ENCODE results near the gene MFN2.

Gene MFN2

DNA sequence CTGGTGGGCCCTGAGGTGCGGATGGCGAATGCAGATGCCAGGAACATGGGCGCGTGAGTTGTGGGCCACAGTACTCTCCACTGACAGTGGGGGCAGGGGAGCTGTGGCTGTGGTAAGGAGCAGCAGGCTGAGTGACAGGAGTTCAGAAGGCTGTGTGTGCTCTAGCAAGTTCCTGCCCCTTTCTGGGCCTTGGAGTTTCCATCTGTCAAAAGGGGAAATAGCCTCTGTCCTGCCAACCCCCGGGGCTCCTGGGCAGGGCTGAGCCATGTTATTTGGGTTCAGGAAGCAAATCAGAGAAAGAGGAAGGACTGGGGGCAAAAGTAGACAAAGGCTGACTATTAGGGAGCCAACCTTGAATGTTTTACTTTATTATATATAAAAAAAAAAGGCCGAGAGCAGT lies 19.5 kb upstream of the MFN2 start:
- peak; percentile 9 for DNase-seq

DNA sequence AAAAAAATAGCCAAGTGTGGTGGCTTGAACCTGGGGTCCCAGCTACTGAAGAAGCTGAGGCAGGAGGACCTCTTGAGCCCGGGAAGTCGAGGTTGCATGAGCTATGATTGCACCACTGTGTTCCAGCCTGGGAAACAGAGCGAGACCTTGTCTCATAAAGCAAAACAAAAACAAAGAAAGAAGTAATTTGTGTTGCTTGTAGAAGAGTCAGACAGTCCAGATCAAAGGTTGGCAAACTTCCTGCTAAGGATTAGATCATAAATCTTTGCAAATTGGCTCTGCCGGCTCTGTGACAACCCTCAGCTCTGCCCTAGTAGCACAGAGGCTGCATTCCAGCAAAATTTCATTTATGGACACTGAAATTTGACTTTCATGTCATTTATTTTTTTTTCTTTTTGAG lies 19.0 kb upstream of the MFN2 start:
- no peak for DNase-seq

DNA sequence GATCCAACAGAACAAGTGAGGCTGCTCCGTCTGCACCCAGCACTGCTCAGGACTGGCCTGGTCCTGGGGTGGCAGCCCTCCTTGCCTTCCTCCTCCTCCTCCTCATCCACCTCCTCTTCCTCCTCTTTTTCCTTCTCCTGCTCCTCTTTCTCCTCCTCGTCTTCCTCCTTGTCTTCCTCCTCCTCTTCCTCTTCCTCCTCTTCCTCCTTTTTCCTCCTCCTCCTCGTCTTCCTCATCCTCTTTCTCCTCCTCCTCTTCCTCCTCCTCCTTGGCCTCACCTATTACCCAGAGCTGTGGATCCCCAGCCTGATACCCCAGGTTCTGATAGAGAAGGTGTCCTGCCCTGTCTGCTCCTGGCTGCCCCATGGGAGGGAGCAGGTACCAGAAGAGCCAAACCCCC lies 16.6 kb upstream of the MFN2 start:
- no peak for DNase-seq

DNA sequence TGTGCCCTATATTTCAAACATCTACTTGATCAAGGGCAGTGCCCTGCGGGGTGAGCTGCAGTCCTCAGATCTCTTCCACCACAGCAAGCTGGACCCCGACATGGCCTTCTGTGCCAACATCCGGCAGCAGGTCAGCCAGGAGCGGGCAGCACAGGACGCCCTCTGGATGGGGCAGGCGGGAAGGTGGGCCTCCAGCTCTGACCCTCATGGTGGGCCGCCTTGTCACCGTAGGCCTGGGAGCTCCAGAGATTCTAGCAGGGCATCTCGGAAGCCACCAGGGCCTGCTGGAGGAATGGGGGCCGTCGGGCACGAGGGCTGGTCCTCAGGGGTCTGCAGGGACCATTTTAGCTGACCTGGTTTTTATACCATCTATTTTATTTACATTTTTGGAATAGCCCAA lies 15.6 kb upstream of the MFN2 start:
- DNase-seq, result no peak

DNA sequence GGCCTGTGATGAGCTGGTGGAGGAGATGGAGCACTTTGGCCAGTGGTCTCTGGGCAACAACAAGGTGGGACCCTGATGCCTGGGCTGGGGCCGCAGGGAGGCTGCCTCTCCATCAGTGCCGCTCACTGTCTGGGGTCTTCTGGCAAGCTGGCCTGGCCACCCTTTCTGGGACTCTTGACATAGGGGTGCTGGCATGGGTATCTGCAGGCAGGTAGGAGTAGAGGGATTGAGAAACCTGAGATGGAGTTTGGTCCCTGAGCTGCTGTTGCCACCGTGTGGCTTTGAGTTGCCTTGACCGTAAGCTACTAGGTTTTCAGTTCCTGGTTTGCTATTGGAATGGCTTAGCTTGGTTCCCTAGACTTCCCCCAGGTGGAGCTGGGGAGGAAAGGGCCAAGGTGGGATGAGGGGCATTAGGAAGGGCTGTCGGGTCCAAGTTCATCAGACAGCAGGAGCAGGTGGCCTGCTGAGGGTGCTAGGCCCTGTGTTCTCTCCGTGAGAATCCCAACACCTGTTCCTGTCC lies 13.2 kb upstream of the MFN2 start:
- DNase-seq, result no peak

DNA sequence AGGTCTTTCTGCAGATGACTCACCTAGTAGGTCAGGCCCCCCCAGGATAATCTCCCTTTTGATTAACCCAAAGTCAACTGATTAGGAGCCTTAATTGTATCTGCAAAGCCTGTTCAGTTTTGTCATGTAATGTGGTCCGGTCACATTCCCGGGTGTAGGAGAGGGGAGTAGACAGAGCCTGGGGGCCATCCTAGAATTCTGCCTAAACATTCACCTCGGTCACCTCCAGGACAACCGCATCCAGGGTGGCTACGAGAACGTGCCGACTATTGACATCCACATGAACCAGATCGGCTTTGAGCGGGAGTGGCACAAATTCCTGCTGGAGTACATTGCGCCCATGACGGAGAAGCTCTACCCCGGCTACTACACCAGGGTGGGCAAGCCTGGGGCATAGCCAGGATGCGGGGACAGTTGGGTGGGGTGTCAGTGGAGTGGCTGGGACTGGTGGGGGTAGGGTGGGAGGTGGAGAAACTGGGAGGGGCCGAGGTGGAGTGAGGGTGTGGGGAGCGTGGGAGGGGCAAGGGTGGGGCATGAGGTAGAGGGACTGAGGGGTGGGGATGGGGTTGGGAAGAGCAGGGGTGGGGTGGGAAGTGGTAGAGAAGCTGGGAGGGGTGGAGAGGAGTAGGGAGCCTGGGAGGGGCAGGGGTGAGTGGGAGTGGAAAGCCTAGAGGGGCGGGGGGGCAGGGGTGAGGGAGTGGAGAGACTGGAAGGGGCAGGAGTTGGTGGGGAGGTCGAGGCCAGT lies 9.6 kb upstream of the MFN2 start:
- DNase-seq, result no peak

DNA sequence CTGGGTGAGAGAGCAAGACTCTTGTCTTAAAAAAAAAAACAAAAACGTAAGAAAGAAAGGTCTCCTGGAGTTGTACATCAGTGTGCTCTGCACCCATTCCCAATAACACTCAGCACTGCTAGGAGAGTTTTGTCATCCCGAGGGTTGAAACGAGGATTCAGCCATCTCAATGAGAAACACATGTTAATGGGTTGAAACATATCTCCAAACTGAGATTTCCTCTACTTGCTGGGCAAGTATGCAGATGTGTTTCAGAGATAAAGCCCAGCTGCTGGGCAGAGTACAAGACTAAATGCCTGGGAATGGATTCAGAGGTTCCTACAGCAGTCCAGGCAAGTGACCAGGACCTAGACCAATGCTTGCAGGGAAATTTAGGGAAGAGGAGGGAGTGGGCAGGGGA lies 2.6 kb upstream of the MFN2 start:
- DNase-seq, result no peak

DNA sequence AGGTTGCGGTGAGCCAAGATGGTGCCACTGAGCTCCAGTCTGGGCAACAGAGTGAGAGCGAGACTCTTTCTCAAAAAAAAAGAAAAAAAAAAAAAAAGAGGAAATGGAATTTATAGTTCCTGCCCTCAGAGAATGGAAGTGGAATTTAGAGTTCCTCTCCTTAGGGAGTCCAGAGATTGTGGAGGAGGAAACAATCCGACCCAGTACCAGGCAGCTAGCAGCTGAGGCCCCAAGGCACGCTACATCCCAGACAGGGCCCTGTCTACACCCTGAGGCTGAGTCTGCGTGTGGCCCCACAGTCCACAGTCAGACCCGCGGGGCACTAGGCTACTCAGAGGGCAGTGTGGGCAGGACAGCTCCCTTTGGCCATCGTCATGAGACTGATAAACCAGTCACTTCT lies 1.9 kb upstream of the MFN2 start:
- no peak for DNase-seq

DNA sequence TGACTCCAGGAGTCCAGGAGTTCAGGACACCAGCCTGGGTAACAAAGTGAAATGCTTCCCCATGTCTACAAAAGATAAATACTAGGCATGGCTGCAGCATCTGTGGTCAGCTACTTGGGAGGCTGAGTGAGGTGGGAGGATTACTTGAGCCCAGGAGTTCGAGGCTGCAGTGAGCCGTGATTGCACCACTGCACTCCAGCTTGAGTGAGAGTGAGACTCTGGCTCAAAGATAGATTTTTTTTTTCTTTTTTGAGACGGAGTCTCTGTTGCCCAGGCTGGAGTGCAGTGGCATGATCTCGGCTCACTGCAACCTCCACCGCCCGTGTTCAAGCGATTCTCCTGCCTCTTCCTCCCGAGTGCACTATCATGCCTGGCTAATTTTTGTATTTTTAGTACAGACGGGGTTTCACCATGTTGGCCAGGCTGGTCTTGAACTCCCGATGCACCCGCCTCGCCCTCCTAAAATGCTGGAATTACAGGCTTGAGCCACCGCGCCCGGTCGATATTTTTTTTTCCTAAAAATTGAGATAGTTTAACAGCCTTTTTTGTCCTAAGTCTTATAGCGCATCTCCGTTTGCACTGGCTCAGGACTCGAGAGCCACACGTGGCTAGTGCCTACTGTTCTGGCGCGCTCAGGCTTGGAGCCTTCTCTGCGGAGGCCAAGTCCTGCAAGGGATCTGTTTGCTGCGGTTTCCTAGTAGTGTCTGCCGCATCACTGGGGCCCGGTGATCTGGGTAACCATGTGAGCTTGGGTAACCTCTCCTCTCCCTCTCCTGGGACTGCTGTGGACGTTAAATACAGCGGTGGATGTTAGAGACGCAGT lies 1.0 kb upstream of the MFN2 start:
- no peak for DNase-seq

DNA sequence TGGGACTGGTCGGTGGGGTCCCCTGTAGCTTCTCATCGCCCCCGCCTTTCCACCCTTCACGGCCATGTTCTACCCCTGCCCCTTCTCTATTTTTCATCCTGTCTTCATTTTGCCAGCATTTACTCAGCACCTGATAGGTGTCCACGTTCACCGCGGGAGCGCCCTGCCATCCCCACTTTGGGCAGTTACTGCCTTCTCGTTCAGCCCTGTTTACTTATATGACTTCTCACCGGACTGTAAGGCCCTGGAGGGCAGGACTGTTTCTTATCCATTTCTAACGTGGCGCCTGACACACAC lies 380 bp downstream of the MFN2 start:
- no peak for DNase-seq

DNA sequence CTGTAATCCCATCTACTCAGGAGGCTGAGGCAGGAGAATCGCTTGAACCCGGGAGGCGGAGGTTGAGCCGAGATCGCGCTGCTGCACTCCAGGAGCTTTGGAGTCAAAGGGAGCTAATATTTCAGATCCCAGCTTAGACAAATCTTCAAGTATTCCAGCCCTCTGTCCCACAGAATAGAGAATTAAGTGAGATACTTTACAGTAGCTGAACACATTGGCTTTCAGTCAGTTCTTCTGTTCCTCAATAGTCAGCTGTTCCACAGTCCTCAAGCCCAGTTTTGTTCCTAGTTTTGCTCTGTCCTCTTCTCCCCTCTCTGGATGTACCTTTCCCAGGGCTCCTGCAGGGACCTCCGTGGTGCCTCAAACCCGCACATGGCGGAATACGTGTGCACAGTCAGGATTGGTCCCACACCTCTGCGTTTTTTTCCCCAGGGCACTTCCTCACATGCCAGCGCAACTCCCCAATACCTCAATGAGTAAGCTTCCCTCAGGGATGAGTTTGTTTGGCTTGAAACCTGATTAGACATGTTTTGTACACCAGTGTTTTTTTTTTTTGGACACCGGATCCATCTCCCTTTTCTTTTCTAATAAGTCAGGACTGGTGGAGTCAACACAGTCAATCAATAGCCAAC lies 1.2 kb downstream of the MFN2 start:
- DNase-seq, result no peak

DNA sequence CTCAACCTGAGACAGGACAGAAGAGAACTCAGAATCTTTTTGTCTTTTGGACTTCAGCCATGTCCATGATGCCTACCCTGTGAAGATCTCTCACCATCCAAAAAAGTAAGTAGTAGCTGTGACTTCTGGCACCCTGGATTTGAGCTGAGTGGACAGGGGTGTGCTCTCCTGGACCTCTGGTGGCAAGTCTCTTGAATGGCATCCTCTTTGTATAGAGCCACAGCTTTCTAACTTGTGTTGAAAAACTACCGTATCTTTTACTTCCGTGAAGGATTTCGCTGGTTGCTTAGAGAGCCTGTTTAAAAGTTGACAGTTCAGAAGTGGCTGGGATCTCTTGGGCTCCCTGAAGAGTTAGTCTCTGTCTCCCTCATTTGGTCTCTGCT lies 1.8 kb downstream of the MFN2 start:
- DNase-seq, result no peak

DNA sequence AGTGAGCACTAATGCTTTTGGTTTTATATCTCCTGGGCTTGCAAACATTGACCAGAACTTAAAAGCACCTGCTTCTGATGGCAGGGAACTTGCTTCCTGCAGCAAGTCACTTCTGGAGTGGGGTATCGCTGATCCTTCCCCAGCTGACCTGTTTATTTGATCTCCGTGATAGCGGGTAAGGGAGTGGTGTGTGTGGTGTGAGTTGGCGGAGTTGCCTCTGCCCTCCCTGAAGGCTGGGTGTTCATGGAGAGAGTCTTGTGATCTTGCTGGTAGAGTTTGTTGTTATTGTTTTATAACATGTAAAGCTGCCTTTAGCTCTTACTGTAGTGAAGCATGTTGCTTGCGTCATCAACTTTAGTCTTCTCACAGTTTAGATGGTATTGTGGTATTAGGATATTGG lies 3.9 kb downstream of the MFN2 start:
- DNase-seq, result no peak

DNA sequence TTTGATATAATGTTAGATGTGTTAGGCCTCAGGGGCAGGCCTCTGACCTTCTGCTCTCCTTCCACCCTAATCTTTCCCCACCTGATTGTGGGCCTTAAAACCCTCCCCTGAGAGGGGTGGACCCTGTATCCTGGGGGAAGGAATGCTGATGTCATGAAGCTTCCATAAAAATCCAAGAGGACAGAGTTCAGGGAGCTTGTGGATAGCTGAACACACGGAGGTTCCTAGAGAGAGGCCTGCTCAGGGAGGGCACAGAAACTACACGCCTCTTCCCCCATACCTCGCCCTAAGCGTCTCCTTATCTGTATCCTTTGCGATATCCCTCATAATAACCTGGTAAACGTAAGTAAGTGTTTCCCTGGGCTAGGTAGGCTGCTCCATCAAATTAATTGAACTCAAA lies 4.3 kb downstream of the MFN2 start:
- no peak for DNase-seq

DNA sequence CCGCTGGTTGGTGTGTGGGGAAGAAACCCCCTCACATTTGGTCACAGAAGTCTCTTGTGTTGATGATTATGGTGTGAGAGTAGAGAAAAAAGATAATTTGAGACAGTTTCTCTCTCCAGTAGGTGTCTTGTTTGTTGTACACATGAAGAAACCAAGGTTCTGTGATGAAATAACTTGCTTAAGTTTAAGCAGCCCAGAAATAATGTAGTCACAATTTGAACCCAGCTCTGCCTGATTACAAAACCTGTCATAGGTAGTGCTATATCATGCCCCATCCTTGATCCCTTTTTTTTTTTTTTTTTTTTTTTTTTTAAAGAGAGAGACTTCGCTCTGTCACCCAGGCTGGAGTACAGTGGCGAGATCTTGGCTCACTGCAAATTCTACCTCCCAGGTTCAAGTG lies 4.9 kb downstream of the MFN2 start:
- DNase-seq, result no peak

DNA sequence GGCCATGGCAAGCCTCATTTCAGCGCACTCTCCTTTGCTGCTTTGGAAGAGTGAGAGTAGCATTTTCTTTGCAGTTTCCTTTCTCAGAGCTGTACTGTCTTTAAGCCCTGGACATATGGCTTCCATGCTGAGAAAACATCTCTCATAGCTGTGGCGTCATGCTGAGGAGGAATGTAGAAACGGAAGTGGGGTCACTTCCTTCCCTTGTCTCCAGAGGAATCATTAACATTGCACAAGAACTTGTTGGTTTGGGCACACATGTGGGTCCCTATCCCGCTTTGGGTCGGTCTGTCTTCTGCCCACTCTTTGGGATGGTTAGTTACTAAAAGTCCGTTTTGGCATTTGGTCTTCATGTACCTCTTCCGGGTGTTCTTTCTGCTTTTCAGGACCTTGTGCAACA lies 5.6 kb downstream of the MFN2 start:
- no peak for DNase-seq

DNA sequence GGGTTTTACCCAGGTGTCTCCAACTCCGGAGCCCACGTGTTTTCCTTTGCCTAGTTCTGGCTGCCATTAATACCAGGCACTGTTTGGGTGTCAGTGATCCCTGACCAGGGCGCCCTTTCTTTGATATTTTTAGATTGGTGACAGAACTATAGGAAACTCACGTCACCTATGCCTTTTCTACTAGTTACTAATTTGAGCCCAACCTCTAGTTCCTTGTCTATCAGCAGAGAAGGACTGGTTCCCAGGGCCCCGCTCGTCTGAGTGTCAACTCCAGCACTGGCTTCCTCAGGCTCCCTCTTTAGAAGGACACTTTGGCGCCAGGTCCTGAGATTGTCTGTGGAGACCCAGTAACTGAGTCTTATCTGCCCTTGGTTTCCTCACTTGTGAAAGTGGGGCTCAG lies 9.4 kb downstream of the MFN2 start:
- no peak for DNase-seq

DNA sequence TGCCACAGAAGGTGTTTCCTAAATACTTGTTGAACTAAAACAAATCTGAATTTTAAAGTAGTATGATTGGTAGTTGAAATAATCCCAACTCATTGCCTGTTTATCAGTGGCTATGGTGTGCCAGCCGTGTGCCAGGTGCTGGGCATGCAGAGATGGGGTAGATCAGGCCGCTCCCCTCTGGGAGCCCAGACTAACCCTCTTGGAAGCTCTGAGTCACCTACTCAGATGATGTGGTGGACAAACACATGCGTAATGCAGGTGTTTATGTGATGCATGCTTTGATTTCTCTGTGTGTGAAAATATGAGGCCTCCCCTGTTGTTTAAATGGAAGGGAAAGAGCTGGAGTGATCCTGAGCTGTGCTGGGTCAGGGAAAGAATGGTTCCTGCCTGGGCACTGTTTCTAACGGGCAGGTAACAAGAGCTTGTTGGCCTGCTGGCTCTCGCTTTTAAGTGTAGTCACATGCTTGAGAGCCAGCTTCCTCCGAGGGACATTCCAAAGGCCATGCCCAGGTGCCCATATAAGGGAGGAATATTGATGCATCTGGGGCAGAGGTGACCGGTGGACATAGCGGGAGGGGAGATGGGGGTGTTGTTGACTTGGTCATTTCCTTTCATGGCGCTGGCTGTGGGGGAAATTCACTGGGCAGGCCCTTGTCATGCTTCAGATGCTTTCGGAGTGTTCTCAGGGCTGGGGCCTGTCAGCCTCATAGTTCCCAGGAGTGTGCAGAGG lies 10.2 kb downstream of the MFN2 start:
- no peak for DNase-seq

DNA sequence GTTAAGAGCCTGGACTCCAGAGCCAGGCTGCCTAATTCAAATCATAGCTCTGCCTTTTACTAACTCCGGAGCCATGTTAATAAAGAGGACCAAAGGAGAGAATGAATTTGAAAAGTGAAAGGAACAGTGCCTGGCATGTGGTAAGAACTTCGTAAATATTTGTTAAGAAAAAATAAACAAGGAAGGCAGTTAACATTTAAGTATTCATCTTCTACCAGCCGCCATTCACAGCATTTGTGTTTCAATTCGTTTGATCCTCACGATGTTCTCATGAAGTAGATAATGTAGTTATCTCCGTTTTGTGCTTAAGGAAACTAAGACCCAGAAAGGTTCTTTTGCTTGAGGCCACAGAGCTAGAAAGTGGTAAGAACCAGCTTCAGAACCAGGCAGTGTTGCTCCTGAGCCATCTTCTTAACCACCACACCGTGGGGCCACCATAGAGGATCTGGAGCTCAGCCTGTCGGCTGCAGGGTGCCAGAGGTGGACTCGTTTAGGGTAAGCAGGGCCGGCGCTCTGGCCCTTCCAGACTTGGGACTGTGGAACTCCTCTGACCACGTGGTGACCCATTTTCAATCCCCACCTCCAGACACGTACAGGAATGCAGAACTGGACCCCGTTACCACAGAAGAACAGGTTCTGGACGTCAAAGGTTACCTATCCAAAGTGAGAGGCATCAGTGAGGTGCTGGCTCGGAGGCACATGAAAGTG lies 11.9 kb downstream of the MFN2 start:
- no peak for DNase-seq

DNA sequence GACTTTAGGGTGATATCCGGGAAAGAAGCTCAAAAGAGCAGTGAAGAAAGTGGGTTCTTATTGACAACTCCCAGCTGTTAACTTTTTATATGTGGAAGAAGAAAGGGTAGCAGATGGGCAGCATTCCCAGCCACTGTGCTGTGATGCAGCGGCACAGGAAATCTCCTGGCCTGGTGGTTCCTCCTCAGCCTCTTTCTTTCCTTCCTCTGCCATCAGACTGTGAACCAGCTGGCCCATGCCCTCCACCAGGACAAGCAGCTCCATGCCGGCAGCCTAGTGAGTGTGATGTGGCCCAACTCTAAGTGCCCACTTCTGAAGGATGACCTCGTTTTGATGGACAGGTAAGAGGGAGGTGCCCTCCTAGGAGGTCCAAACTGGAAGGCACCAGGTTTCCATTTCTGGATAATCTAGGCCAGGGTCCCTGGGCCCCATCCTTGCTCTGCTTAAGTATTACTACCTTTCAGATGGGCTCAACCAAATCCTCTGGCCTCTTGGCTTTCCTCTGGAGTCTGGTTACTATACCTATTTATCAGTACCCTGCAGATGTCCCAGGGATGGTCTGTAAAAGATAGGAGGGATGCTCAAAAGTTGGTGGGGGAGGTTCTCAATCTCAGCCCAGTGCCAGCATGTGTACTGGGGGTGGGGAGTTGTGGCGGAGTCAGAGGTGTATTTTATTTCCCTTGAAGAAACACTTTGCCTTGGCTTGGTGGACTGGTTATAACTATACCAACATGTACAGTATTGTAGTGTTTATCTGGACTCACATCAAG lies 17.0 kb downstream of the MFN2 start:
- DNase-seq, result no peak

DNA sequence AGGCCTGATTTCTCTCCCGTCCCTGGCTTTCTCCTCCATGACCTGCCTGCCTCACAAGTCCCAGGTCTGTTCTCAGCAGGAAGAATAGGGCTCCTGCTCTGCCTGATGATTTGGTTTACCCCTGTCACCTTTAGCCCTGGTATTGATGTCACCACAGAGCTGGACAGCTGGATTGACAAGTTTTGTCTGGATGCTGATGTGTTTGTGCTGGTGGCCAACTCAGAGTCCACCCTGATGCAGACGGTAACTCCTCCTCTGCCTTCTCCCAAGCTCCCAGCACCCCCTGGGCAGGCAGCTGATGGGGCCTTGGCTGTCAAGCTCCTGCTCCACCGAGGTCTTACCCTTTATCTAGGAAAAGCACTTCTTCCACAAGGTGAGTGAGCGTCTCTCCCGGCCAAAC lies 18.4 kb downstream of the MFN2 start:
- no peak for DNase-seq

DNA sequence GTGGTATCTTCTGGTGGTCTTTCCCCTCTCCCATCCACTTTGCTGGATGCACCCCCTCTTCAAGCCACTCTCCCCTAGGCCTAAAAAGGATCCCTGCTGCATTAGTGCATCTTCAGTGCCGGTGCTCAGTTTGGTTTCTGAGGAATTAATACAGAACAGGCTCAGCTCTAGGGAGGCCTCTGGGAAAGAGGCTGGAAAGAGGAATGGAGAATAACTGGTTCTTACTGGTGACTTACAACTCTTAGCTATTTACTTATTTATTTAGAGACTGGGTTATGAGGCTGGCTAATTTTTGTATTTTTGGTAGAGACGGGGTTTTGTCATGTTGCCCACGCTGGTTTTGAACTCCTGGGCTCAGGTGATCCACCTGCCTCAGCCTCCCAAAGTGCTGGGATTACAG lies 19.0 kb downstream of the MFN2 start:
- no peak for DNase-seq

Measured in CD4-positive, alpha-beta T cell treated with Interleukin-4 for 4 hours (primary cell).